ENCODE measurements around the gene MAFF. TPM values are rescaled to one million over a fixed set of nuclear protein-coding genes. Genes with fewer than 3 reads are reported as not detected.

MAFF gene
- total RNA-seq, 3 donors from 2014 or later (not counting 1 experiment from before 2014, with no cell fraction given), result 168 to 215 (median 187) TPM

DNA sequence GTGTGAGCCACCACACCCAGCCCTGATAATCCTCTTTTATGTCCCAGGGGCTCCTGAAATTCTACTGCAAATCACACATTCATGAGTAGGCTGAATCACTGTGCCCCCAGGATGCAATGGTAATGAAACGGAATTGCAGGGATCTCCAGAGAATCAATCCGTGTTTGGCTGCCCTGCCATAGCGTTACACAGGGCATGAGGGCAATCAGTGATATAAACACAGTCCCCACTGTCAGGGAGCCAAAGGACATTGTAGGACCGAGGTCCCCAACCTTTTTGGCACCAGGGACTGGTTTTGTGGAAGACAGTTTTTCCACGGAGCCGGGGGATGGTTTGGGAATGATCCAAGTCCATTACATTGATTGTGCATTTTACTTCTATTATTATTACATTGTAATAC, 11.2 kb upstream of the MAFF start:
- WGBS (ENCODE audit: insufficient coverage), result 87% methylated on average over 4 of the region's 6 CpGs
- Histone ChIP-seq H3K4me1 (ENCODE audit: control insufficient read depth, insufficient read depth, low read length) (peaks cover 7% of the 10 kb centered on the region), H3K9me3 (ENCODE audit: control insufficient read depth, insufficient read depth, low read length) (no peaks in the 10 kb centered on the region), H3K4me3 (ENCODE audit: low read length) (no peak overlapping the region), H3K36me3 (ENCODE audit: control insufficient read depth, insufficient read depth, low read length) (no peaks in the 10 kb centered on the region), H3K27ac (ENCODE audit: low read length) (no peak overlapping the region), H3K27me3 (ENCODE audit: control insufficient read depth, insufficient read depth, low read length) (no peaks in the 10 kb centered on the region)
- Mint-ChIP-seq H3K27me3 (ENCODE audit: low read depth in 2 of 2) (peaks cover 0 to 7% of the 10 kb centered on the region in 2 donors), H3K9me3 (no peaks in the 10 kb centered on the region), H3K27ac (no peak overlapping the region), H3K4me1 (peaks cover 8 to 15% of the 10 kb centered on the region in 2 donors), H3K36me3 (no peaks in the 10 kb centered on the region), H3K4me3 (no peak overlapping the region)
- TF ChIP-seq, protein P1, sequence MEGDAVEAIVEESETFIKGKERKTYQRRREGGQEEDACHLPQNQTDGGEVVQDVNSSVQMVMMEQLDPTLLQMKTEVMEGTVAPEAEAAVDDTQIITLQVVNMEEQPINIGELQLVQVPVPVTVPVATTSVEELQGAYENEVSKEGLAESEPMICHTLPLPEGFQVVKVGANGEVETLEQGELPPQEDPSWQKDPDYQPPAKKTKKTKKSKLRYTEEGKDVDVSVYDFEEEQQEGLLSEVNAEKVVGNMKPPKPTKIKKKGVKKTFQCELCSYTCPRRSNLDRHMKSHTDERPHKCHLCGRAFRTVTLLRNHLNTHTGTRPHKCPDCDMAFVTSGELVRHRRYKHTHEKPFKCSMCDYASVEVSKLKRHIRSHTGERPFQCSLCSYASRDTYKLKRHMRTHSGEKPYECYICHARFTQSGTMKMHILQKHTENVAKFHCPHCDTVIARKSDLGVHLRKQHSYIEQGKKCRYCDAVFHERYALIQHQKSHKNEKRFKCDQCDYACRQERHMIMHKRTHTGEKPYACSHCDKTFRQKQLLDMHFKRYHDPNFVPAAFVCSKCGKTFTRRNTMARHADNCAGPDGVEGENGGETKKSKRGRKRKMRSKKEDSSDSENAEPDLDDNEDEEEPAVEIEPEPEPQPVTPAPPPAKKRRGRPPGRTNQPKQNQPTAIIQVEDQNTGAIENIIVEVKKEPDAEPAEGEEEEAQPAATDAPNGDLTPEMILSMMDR (IDR thresholded peaks at IDR 0.05), result no peak
- intact Hi-C loops (cut with micrococcal nuclease), result no loop called here
- no peak for ATAC-seq
- DNase-seq, result no peak

DNA sequence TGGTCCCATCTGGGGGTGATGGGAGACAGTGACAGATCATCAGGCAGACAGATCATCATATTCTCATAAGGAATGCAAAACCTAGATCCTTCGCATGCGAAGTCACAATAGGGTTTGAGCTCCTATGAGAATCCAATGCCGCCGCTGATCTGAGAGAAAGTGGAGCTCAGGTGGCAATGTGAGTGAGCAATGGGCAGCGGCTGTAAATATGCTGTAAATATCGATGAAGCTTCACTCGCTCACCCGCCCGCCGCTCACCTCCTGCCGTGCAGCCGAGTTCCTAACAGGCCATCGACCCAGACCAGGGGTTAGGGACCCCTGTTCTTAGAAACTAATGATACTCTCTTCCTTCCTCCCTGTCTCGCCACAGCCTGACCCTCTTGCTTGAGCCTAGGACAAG, 10.7 kb upstream of the MAFF start:
- 94% methylated on average over 14 of the region's 14 CpGs for WGBS (ENCODE audit: insufficient coverage)
- TF ChIP-seq, protein P1 (IDR thresholded peaks at IDR 0.05), result no peak
- Histone ChIP-seq H3K9me3 (ENCODE audit: control insufficient read depth, insufficient read depth, low read length) (no peaks in the 10 kb centered on the region), H3K4me1 (ENCODE audit: control insufficient read depth, insufficient read depth, low read length) (peaks cover 7% of the 10 kb centered on the region), H3K4me3 (ENCODE audit: low read length) (no peak overlapping the region), H3K27me3 (ENCODE audit: control insufficient read depth, insufficient read depth, low read length) (no peaks in the 10 kb centered on the region), H3K27ac (ENCODE audit: low read length) (no peak overlapping the region), H3K36me3 (ENCODE audit: control insufficient read depth, insufficient read depth, low read length) (no peaks in the 10 kb centered on the region)
- ATAC-seq (no peak), DNase-seq (no peak)
- H3K4me3 Mint-ChIP-seq, result no peak overlapping the region
- no peaks in the 10 kb centered on the region for H3K36me3 Mint-ChIP-seq
- peaks cover 0 to 7% of the 10 kb centered on the region in 2 donors for H3K27me3 Mint-ChIP-seq (ENCODE audit: low read depth in 2 of 2)
- intact Hi-C loops (cut with micrococcal nuclease), result no loop called here
- no peaks in the 10 kb centered on the region for H3K9me3 Mint-ChIP-seq
- no peak overlapping the region for H3K27ac Mint-ChIP-seq
- H3K4me1 Mint-ChIP-seq, result peaks cover 8 to 15% of the 10 kb centered on the region in 2 donors

DNA sequence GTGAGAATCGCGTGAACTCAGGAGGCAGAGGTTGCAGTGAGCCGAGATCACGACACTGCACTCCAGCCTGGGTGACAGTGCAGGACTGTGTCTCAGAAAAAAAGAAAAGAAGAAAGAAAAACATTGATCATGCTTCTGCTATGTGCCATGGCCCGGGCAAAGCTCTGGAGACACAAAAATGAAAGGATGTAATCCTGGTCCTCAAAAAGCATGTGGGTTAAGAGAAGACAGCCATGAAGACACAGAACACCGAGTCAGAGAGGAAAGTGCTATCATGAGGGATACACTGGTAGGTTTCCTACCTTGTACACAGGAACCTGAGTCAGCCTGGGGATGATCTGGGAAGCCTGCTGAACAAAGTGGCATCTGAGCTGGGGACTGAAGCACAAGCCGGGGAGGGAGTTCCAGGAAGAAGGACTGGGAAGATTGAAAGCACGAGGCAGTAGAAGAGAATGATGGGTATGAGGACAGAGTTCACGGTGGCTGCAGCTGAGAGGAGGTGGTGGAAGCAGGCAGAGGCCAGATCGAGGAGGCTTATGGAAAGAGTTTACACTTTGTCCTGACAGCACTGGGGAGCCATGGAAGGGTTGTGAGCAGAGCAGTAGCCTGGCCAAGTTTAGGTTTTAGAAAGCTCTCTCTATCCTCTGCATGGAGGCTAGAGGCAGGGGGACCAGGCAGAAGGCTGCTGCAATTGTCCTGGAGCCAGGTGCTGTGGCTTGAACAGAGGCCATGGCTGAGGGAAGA, 9.9 kb upstream of the MAFF start:
- ATAC-seq (no peak), DNase-seq (no peak)
- Histone ChIP-seq H3K36me3 (ENCODE audit: control insufficient read depth, insufficient read depth, low read length) (no peaks in the 10 kb centered on the region), H3K27ac (ENCODE audit: low read length) (no peak overlapping the region), H3K27me3 (ENCODE audit: control insufficient read depth, insufficient read depth, low read length) (no peaks in the 10 kb centered on the region), H3K4me1 (ENCODE audit: control insufficient read depth, insufficient read depth, low read length) (peaks cover 7% of the 10 kb centered on the region), H3K4me3 (ENCODE audit: low read length) (no peak overlapping the region), H3K9me3 (ENCODE audit: control insufficient read depth, insufficient read depth, low read length) (no peaks in the 10 kb centered on the region)
- Mint-ChIP-seq H3K27me3 (ENCODE audit: low read depth in 2 of 2) (peaks cover 0 to 7% of the 10 kb centered on the region in 2 donors), H3K4me3 (no peak overlapping the region), H3K9me3 (no peaks in the 10 kb centered on the region), H3K36me3 (no peaks in the 10 kb centered on the region), H3K27ac (no peak overlapping the region), H3K4me1 (peaks cover 8 to 15% of the 10 kb centered on the region in 2 donors)
- WGBS (ENCODE audit: insufficient coverage), result 88% methylated on average over 10 of the region's 10 CpGs
- intact Hi-C loops (cut with micrococcal nuclease), result no loop called here
- TF ChIP-seq, protein P1 (IDR thresholded peaks at IDR 0.05), result no peak

GRCh38 chr22:38192475-38192863, 9.3 kb upstream of the MAFF start:
- H3K27ac Mint-ChIP-seq, result no peak overlapping the region
- ATAC-seq, result no peak

More at GRCh38 chr22:38192475-38192863, 9.3 kb upstream of the MAFF start:
- no peak overlapping the region for H3K4me3 ChIP-seq (ENCODE audit: low read length)
- no peaks in the 10 kb centered on the region for H3K36me3 ChIP-seq (ENCODE audit: control insufficient read depth, insufficient read depth, low read length)
- intact Hi-C loops (cut with micrococcal nuclease), result no loop called here
- DNase-seq, result no peak
- Mint-ChIP-seq H3K27me3 (ENCODE audit: low read depth in 2 of 2) (peaks cover 0 to 7% of the 10 kb centered on the region in 2 donors), H3K4me3 (no peak overlapping the region), H3K4me1 (peaks cover 8 to 15% of the 10 kb centered on the region in 2 donors), H3K36me3 (no peaks in the 10 kb centered on the region), H3K9me3 (no peaks in the 10 kb centered on the region)
- H3K4me1 ChIP-seq (ENCODE audit: control insufficient read depth, insufficient read depth, low read length), result peaks cover 7% of the 10 kb centered on the region
- H3K27ac ChIP-seq (ENCODE audit: low read length), result no peak overlapping the region
- 92% methylated on average over 3 of the region's 3 CpGs for WGBS (ENCODE audit: insufficient coverage)
- TF ChIP-seq, protein P1 (IDR thresholded peaks at IDR 0.05), result no peak
- no peaks in the 10 kb centered on the region for H3K27me3 ChIP-seq (ENCODE audit: control insufficient read depth, insufficient read depth, low read length)
- H3K9me3 ChIP-seq (ENCODE audit: control insufficient read depth, insufficient read depth, low read length), result no peaks in the 10 kb centered on the region

Measured in natural killer cell (primary cell).